GM19324 (cell line): ENCODE data around the gene NFKBIE.

ENCODE experiments used
- ATAC-seq: cut with Tn5 transposase; IDR thresholded peaks from one replicate; pipeline ENCODE4 v1.9.1; 2021; ENCODE audit warnings: mild to moderate bottlenecking, moderate library complexity; ENCODE audit not compliant: unreplicated experiment, low FRiP score

NFKBIE gene

GRCh38 chr6:44260451-44261297 lies 4.7 kb downstream of the NFKBIE start:
- ATAC-seq, result no peak

DNA sequence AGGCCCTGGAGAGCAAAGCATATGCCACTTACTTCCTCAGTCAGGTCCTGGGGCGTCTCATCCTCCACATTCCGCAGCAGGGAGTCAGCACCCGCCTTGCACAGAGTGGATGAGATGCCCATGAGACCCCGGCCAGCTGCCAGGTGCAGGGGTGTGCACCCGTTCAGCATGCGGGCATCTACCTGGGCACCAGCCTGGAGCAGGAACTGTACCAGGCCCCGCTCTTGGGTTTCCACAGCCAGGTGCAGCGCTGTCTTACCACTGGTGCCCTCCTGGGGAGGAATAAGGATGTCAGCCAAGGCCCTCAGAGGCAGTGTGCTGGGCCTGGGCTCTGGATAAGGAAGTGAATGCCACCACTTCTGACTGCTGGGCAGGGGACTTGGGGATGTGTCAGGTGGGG lies 5.3 kb downstream of the NFKBIE start:
- ATAC-seq, result no peak

- ATAC-seq, result no peak
Measured at GRCh38 chr6:44258921-44259320, 6.4 kb downstream of the NFKBIE start.

DNA sequence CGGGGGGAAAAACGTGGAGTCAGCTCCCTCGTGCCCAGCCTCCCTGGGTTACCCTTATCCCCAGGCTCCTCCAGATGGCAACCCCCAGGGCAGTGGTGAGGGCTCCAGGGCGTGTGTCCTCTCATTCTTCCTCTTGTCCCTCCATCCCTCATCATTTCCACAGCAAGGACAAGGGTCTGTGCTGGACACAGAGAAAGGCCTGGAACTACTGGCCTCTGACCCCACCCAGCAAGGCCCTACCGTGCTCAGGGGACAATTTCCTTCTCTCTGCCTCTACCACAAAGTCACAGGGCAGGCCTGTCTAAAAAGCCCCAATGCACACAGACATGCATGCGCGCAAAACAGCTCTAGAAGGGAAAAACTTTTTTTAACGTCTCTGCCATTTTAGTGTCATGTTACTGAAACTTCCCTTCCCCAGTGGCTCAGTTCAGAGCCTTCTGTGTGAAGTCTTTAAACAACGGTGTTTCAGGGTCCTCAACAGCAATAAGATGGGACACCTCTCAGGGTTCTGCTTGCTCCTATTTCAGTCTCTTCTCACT lies 7.0 kb downstream of the NFKBIE start:
- no peak for ATAC-seq

DNA sequence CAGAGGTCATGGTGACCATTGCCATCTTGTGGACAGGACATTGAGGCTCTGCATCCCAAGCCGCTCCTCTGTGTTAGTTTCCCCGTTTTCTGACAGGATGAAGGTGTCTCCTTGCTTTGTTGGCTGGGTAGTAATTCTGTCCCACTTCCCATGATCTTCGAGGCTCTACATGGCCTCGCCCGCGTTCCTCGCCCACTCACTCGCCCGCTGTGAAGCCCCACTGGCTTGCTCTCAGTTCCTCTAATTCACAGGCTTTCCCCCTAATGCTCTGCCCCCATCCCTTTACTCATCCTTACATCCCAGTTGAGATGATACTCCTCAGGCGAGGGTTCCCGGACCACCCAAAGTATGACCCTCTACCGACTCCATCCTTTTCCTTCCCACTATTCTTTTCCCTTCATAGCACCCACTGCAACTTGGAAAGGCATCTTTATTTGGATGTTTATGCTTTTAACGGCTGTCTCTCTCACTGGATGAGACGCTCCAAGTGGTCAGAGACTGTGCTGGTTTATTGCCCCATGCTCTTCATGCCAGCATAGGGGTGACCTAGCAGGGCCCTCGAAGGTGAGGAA lies 7.5 kb downstream of the NFKBIE start:
- no peak for ATAC-seq

DNA sequence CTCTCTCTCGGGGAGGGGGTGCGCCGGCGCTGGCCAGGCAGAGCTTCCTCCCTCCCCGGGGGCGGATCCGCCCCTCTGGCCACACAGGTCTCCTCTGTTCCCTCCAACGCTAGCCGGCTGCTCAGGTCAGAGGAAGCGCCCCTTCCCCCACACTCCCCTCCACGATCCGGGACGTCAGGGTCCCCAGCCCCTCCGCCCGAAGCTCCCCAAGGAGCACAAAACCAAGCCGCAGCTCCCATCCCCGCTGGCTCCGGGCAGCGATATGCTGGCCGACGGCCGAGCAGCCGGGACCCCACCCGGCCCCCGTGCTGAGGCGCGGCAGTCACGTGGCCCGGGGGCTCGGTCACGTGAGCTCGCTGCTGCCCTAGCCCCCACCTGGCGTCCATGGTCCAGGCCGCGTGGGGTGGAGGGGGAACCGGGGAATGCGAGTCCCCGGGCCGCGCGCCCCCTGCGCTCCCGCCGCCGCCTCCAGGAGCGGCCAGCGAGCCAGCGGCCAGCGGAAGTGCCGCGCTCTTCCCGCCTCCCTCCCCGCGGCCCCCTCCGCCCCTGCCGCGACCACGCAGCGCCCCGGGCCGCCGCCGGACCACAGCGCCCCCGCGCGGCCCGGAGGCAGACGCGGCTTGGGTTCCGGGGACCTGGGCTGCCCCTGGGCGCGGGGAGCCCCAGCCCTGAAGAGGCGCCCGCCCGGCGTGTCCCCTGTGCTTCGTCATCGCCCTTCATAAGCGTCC lies 8.2 kb downstream of the NFKBIE start, which contains the start of gene SLC35B2:
Gene SLC35B2 (minus strand): TSS at position 504 of the 728 bp plus-strand sequence. CDS start 118 bp downstream, at position 386.
- peak; percentile 69 for ATAC-seq

DNA sequence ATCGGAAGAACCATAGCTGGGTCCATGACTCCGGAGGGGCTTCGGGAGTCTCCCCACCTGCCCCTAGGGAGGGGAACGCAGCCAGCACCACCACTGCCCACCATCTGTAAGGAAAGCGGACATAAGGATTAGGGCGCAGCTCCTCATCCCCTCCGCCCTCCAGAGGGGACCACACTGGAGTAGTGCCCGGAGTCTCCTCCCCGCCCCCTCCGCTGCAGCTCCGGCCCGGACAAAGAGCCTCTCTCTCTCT lies 8.7 kb downstream of the NFKBIE start:
- ATAC-seq, result no peak

DNA sequence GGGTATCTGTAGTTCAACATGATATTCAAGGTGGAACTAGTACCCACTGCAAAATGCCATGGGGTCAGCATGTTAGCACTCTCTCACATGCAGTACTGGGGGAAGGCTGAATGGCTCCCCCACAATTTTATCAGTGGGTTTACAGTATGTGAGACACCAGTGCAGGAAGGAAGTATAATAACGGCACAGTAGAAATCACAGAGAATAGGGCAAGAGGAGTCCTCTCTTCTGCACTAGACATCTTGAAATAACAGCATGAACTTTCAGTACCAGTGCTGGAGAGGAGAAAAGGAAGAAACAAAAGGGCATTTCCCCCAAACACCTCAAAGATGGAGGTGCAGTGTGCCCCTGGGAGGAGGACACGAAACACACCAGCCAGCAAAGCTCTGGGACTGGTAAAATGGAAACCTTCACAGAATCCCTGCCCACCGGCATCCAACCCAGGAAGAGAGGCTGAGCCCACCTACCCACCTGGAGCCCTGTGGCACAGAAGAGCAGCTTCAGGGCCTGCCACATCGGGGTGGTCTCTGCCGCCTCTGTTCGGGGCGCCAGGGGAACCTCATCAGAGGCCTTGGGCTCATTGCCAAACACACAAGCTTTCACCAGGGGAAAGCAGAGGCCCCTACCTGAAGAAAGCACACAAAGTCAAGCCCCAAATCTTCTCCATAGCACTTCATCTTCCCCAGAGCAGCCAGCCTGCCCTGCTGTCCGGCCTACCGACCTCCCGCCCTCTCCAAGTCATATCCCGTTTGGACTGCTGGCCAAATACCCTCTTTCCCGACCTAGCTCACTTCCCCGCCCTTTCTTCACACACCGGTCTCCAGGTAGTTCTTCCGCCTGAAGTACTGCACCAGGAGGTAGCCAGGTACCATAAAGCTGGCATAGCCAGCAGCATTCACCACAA lies 9.2 kb downstream of the NFKBIE start:
- ATAC-seq, result no peak

- ATAC-seq, result no peak
Measured at GRCh38 chr6:44255105-44255808, 10.1 kb downstream of the NFKBIE start.

DNA sequence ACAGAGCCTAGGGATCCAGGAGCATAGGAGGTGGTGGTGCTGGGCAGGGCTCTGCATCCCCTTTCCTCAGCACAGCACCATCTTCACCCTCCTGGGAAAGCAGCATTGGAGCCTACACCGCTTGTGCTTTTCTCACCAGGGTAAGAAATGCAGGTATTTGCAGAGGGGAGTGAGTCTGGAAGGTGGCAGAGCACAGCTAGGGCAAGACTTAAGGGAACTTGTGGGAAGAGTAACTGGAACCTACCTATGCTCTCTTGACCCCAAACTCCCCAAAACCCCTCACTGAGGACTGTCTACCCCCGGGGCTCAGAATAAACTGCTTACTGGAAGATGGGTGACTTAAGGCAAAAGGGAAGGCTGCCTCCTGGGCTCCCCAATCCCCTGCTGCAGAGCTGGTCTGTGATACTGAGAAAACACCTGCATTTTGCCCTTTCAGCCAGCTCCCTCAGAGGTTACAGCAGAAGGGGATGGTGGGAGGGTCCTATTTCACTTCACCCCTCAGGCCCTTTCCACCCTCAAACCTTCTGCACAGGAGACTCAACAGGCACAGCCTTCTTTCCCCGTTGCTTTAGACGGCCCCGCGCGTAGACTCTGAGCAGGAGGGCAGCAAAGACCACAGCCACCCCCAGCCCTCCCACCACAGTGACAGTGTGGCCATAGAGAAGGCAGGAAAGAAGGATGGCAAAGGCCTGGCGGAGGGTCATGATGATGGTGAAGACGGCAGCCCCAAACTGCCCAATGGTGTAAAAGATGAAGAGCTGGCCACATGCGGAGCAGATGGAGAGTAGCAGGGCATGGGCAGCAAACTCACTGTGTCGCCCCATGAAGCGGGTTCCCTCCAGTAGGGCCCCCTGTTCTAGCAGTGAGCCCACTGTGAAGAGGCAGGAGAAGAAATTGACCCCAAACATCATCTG lies 10.9 kb downstream of the NFKBIE start:
- no peak for ATAC-seq

DNA sequence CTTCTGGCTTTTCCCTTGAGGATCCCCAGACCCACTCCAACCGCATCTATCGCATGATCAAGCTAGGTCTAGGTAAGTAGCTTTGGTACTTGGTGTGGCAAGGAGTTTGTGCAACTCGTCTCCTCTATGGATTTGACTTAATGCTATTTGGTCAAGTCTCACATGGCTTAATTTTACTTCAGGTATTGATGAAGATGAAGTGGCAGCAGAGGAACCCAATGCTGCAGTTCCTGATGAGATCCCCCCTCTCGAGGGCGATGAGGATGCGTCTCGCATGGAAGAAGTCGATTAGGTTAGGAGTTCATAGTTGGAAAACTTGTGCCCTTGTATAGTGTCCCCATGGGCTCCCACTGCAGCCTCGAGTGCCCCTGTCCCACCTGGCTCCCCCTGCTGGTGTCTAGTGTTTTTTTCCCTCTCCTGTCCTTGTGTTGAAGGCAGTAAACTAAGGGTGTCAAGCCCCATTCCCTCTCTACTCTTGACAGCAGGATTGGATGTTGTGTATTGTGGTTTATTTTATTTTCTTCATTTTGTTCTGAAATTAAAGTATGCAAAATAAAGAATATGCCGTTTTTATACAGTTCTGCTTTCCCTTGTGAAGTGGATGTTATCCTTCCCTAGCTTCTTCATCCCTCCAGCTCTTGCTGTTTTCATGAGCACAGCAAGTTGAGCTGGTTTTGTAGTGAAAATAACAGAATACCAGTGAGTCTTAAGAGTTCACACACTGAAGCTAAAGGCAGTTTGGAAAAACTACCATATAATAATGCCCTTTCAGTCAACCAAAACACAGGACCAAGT lies 11.8 kb downstream of the NFKBIE start:
- no peak for ATAC-seq

DNA sequence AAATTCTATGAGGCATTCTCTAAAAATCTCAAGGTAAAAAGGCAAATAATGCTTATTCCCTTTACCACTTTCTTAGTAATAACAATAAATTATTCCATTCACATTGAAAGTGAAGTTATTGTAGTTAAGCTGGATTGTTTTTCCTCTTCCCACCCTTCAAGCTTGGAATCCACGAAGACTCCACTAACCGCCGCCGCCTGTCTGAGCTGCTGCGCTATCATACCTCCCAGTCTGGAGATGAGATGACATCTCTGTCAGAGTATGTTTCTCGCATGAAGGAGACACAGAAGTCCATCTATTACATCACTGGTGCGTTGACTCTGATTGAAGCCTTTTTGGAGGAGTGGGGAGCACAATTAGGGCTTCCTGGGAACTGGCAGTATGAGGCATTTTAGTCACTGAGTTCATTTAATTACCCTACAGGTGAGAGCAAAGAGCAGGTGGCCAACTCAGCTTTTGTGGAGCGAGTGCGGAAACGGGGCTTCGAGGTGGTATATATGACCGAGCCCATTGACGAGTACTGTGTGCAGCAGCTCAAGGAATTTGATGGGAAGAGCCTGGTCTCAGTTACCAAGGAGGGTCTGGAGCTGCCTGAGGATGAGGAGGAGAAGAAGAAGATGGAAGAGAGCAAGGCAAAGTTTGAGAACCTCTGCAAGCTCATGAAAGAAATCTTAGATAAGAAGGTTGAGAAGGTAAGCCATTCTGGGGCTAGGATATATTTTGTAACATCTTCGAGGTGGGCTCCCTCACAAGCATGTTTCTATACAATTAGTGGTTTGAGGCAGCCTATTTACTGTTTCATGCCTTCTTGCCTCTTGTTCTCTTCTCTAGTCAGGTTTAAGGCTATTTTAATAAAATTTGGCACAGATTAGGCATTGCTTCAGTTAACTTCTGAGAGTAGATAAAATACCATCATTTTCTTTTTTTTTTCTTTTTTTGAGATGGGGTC lies 13.5 kb downstream of the NFKBIE start:
- no peak for ATAC-seq

- ATAC-seq, result no peak
Measured at GRCh38 chr6:44250718-44251123, 14.6 kb downstream of the NFKBIE start.

GRCh38 chr6:44250067-44250717 lies 15.2 kb downstream of the NFKBIE start:
- ATAC-seq, result no peak

- no peak for ATAC-seq
Measured at GRCh38 chr6:44249082-44249748, 16.1 kb downstream of the NFKBIE start.

DNA sequence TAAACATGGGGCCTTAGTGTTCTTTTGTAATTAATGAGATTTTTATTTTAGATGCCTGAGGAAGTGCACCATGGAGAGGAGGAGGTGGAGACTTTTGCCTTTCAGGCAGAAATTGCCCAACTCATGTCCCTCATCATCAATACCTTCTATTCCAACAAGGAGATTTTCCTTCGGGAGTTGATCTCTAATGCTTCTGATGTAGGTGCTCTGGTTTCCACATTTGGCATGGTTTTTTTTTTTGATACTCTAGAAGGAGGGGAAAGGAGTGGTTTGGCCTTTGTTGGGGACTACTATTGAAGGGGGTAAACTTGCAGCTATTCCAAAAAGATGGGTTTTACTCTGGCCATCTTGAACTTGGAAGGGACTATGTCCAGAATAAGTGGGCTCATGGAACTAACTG lies 16.8 kb downstream of the NFKBIE start:
- ATAC-seq, result no peak
